GM12878 (cell line): Measurements from ENCODE around the gene FOSB. TPM values are rescaled to one million over a fixed set of nuclear protein-coding genes. Genes with fewer than 3 reads are reported as not detected.
A peak's percentile ranks its signal among the peaks of the same experiment; 100 is the strongest.

ENCODE experiments used
- CBX3 ChIP-seq: fragments of 200-600 bp; sonication (generic); IDR thresholded peaks from 2 replicates; pipeline ENCODE4 v1.6.1; 2016; ENCODE audit warnings: low read depth, borderline replicate concordance
- CHD1 ChIP-seq: IDR thresholded peaks from 2 replicates; pipeline ENCODE4 v1.6.1; 2012; ENCODE audit warnings: low read depth, low read length, improper control_type of control experiment
- DPF2 ChIP-seq: fragments of 450-650 bp; IDR thresholded peaks from 2 replicates; pipeline ENCODE4 v1.6.1; 2017; ENCODE audit warnings: mild to moderate bottlenecking
- FOXM1 ChIP-seq: IDR thresholded peaks from 2 replicates; pipeline ENCODE4 v1.6.1; 2012; ENCODE audit warnings: low read depth, mild to moderate bottlenecking, inconsistent platforms, low read length, moderate library complexity
- GABPA ChIP-seq: IDR thresholded peaks from 2 replicates; pipeline ENCODE4 v1.6.1; 2014; ENCODE audit warnings: antibody characterized with exemption, low read depth, mild to moderate bottlenecking, inconsistent platforms
- NFYB ChIP-seq: IDR thresholded peaks from 2 replicates; pipeline ENCODE4 v1.6.1; 2011; ENCODE audit warnings: low read depth, mild to moderate bottlenecking, low read length, improper control_type of control experiment, moderate library complexity; ENCODE audit not compliant: insufficient read depth
- PAX8 ChIP-seq: fragments of 450-650 bp; IDR thresholded peaks from 2 replicates; pipeline ENCODE4 v1.6.1; 2017; ENCODE audit warnings: mild to moderate bottlenecking, moderate library complexity
- RAD21 ChIP-seq: IDR thresholded peaks from 2 replicates; pipeline ENCODE4 v1.6.1; 2011; ENCODE audit warnings: mild to moderate bottlenecking, low read depth, low read length, moderate library complexity; ENCODE audit not compliant: insufficient read depth
- RELB ChIP-seq: fragments of 450-650 bp; IDR thresholded peaks from 2 replicates; pipeline ENCODE4 v1.6.1; 2017; ENCODE audit warnings: low read depth, mild to moderate bottlenecking, moderate library complexity
- SP1 ChIP-seq: IDR thresholded peaks from one replicate; pipeline ENCODE4 v1.6.1; 2011; ENCODE audit warnings: low read depth, low read length
- SREBF2 ChIP-seq: IDR thresholded peaks from 2 replicates; pipeline ENCODE4 v1.6.1; 2012; ENCODE audit warnings: mild to moderate bottlenecking, low read length
- STAT1 ChIP-seq: fragments of 450-650 bp; conservative IDR thresholded peaks from 2 replicates; pipeline ENCODE4 v1.6.1; 2014; ENCODE audit warnings: antibody characterized with exemption, mild to moderate bottlenecking
- TCF12 ChIP-seq: IDR thresholded peaks from 2 replicates; pipeline ENCODE4 v1.6.1; 2011; ENCODE audit warnings: low read depth, mild to moderate bottlenecking, low read length
- ZBTB11 ChIP-seq: fragments of 450-650 bp; formaldehyde crosslinking; IDR thresholded peaks from 2 replicates; pipeline ENCODE4 v1.5.0; 2022; ENCODE audit warnings: mild to moderate bottlenecking, missing genetic modification characterization
- ZBTB4 ChIP-seq: fragments of 450-650 bp; formaldehyde crosslinking; IDR thresholded peaks from 2 replicates; pipeline ENCODE4 v1.4.0; 2022; ENCODE audit warnings: mild to moderate bottlenecking, moderate library complexity
- ZBTB40 ChIP-seq: fragments of 450-650 bp; IDR thresholded peaks from 2 replicates; pipeline ENCODE4 v1.6.1; 2016; ENCODE audit warnings: mild to moderate bottlenecking, moderate library complexity, borderline replicate concordance
- ZNF384 ChIP-seq: IDR thresholded peaks from 2 replicates; pipeline ENCODE4 v1.6.1; 2012; ENCODE audit warnings: low read depth, mild to moderate bottlenecking, low read length, improper control_type of control experiment, borderline replicate concordance
- polyA plus RNA-seq, 11 experiments: library from polyadenylated mRNA; depleted of rRNA in 4 of 11; unstranded in 6 of 11; stranded (reverse) in 5 of 11; fragments of >200 nt; fragmentation: Nextera tagmentation in 4 of 11; fragmentation: Illumina TruSeq in 1 of 11; extraction: Ambion mirVana in 4 of 11; extraction: Trizol in 1 of 11; gene quantifications; 1 replicate in 1 of 11; 2 replicates in 10 of 11; pipeline versions ENCODE4 v1.2.1 to v1.2.3, GENCODE V29; 2011 to 2016; ENCODE audit warnings: inconsistent platforms in 2 of 11, missing spikeins in 2 of 11, low read depth in 1 of 11
- total RNA-seq, 4 experiments: library from RNA; depleted of rRNA in 3 of 4; stranded (reverse); fragments of >200 nt in 3 of 4; fragmentation: Illumina TruSeq in 1 of 4; extraction: Trizol in 1 of 4; gene quantifications; 2 replicates each; pipeline versions ENCODE4 v1.2.1 to v1.2.3, GENCODE V29; 2013 to 2021

FOSB gene
- total and polyA plus RNA-seq, 10 of the 15 experiments (the other 5 are each of a cell fraction or from before 2014, with no cell fraction given): 0.06 to 0.56 (median 0.26) TPM

- TF ChIP-seq ZBTB40 (peak; percentile 87), STAT1 (no peak; the same call in 1 of the 2 replicates), RELB (peak; percentile 53; the same call in 1 of the 2 replicates), GABPA (peak; percentile 85), ZNF384 (no peak), SP1 (peak; percentile 72), CBX3 (no peak), ZBTB11 (CRISPR knock-in tag) (no peak), DPF2 (peak; percentile 80), ZBTB4 (CRISPR knock-in tag) (no peak), NFYB (peak; percentile 80; the same call in 1 of the 2 replicates), PAX8 (no peak), CHD1 (0 out of 2 replicates have a peak, but pooled peaks have one; percentile 62), FOXM1 (no peak), TCF12 (peak; percentile 63; the same call in 1 of the 2 replicates), RAD21 (no peak), SREBF2 (no peak)
Measured at GRCh38 chr19:45423589-45424190, 44.1 kb upstream of the FOSB start, which contains the start of gene ERCC1 (continued).
